HCT116 (cell line): Measurements from ENCODE around the gene PPP3R1. TPM values are rescaled to one million over a fixed set of nuclear protein-coding genes. Genes with fewer than 3 reads are reported as not detected.

Experiments used
- ATAC-seq: fragments of 200-7000 bp; cut with Tn5 transposase; 2 replicates; pipeline ENCODE4 v1.9.1; 2020; ENCODE audit warnings: mild to moderate bottlenecking, moderate library complexity
- BruUV-seq: library from RNA; stranded (reverse); fragments of 400-500 nt; replicated peaks from 2 replicates; lab custom pipeline; 2021; lab: Mats Ljungman, UMichigan
- CTCF ChIA-PET: fragments of 300-600 bp; sonication (Branson Sonifier 250); formaldehyde crosslinking; loops from one replicate; lab custom pipeline; 2021; ENCODE audit warnings: antibody characterized with exemption; lab: Charles Lee
- POLR2A ChIA-PET: fragments of 300-600, 350-600 bp; sonication (Branson Sonifier 250); formaldehyde crosslinking; loops from one replicate; lab custom pipeline; 2021; ENCODE audit warnings: antibody characterized with exemption; lab: Charles Lee
- RAD21 ChIA-PET, 2 experiments: fragments of 300-600 bp; sonication (Branson Sonifier 250); formaldehyde crosslinking; loops; one replicate each; lab custom pipeline; 2023; ENCODE audit warnings: low total read pairs in 2 of 2; ENCODE audit not compliant: uncharacterized antibody in 2 of 2, unreplicated experiment in 2 of 2, low non-redundant PET in 1 of 2; lab: Charles Lee
- DNase-seq: peaks from one replicate; pipeline ENCODE4 v3.0.0-alpha.2; 2010; ENCODE audit warnings: low read depth, low spot score
- H2AFZ ChIP-seq: fragments of 200-600 bp; shearing (Covaris generic), sonication (generic); 2 replicates; pipeline ENCODE4 v1.6.1; 2017; ENCODE audit warnings: low read depth, mixed run types, mixed read lengths, antibody characterized with exemption, low read length; ENCODE audit not compliant: poor library complexity, severe bottlenecking
- H3K27ac ChIP-seq: 2 replicates; pipeline ENCODE4 v1.5.1; 2012; ENCODE audit warnings: low read depth, low read length
- H3K27me3 ChIP-seq: fragments of 200-600 bp; sonication (generic); 2 replicates; pipeline ENCODE4 v1.6.1; 2016; ENCODE audit warnings: mixed run types, low read length, mixed read lengths; ENCODE audit not compliant: insufficient read depth
- H3K36me3 ChIP-seq, 2 experiments: fragments of 200-500 bp in 1 of 2; fragments of 200-600 bp in 1 of 2; sonication (Bioruptor generic) in 1 of 2; sonication (generic) in 1 of 2; 2 replicates each; pipeline versions ENCODE4 v1.5.1 to v1.6.1; 2014 to 2016; ENCODE audit warnings: low read length in 2 of 2, inconsistent platforms in 1 of 2, mixed read lengths in 1 of 2, mixed run types in 1 of 2; ENCODE audit not compliant: insufficient read depth in 2 of 2, control insufficient read depth in 1 of 2
- H3K4me1 ChIP-seq, 2 experiments: fragments of 200-600 bp in 1 of 2; sonication (generic) in 1 of 2; 2 replicates each; pipeline versions ENCODE4 v1.5.1 to v1.6.1; 2012 to 2017; ENCODE audit warnings: low read length in 2 of 2, inconsistent platforms in 1 of 2, mild to moderate bottlenecking in 1 of 2, mixed read lengths in 1 of 2, mixed run types in 1 of 2, moderate library complexity in 1 of 2; ENCODE audit not compliant: insufficient read depth in 2 of 2, control insufficient read depth in 1 of 2
- H3K4me2 ChIP-seq: fragments of 200-600 bp; sonication (generic); 2 replicates; pipeline ENCODE4 v1.6.1; 2017; ENCODE audit warnings: mixed run types, low read length, mixed read lengths
- H3K4me3 ChIP-seq, 2 experiments: fragments of 200-600 bp in 1 of 2; sonication (generic) in 1 of 2; replicated peaks in 1 of 2; 2 replicates each; pipeline ENCODE4 v1.5.1; 2011 to 2016; ENCODE audit warnings: low read length in 2 of 2, control low read depth in 1 of 2, low read depth in 1 of 2, mild to moderate bottlenecking in 1 of 2, mixed read lengths in 1 of 2, mixed run types in 1 of 2
- H3K79me2 ChIP-seq: fragments of 200-600 bp; sonication (generic); 2 replicates; pipeline ENCODE4 v1.6.1; 2017; ENCODE audit warnings: mild to moderate bottlenecking, mixed run types, low read length, moderate library complexity, mixed read lengths; ENCODE audit not compliant: insufficient read depth
- H3K9ac ChIP-seq: fragments of 200-600 bp; sonication (generic); 2 replicates; pipeline ENCODE4 v1.6.1; 2016; ENCODE audit warnings: low read length, mixed read lengths
- H3K9me2 ChIP-seq: fragments of 200-600 bp; sonication (generic), shearing (Covaris generic); 2 replicates; pipeline ENCODE4 v1.6.1; 2017; ENCODE audit warnings: mixed run types, mild to moderate bottlenecking, moderate library complexity; ENCODE audit not compliant: insufficient read depth
- H3K9me3 ChIP-seq, 2 experiments: fragments of 200-500 bp in 1 of 2; fragments of 200-600 bp in 1 of 2; sonication (Bioruptor generic) in 1 of 2; sonication (generic) in 1 of 2; 2 replicates each; pipeline ENCODE4 v1.6.1; 2014 to 2017; ENCODE audit warnings: low read length in 2 of 2, mixed read lengths in 2 of 2, inconsistent platforms in 1 of 2, low read depth in 1 of 2, mild to moderate bottlenecking in 1 of 2, mixed run types in 1 of 2, moderate library complexity in 1 of 2; ENCODE audit not compliant: control insufficient read depth in 1 of 2, insufficient read depth in 1 of 2
- H4K20me1 ChIP-seq: fragments of 200-600 bp; sonication (generic), shearing (Covaris generic); 2 replicates; pipeline ENCODE4 v1.6.1; 2017; ENCODE audit warnings: mixed run types, mild to moderate bottlenecking, moderate library complexity; ENCODE audit not compliant: insufficient read depth
- CBX3 ChIP-seq: IDR thresholded peaks from 2 replicates; pipeline ENCODE4 v1.6.1; 2012; ENCODE audit warnings: low read depth
- EZH2phosphoT487 ChIP-seq: fragments of 200-600 bp; IDR thresholded peaks from 2 replicates; pipeline ENCODE4 v1.6.1; 2018; ENCODE audit warnings: antibody characterized with exemption, borderline replicate concordance
- POLR2AphosphoS5 ChIP-seq: IDR thresholded peaks from 2 replicates; pipeline ENCODE4 v1.6.1; 2011; ENCODE audit warnings: mild to moderate bottlenecking, low read depth, low read length, moderate library complexity
- ZNF274 ChIP-seq: fragments of 200-500 bp; sonication (Bioruptor generic); IDR thresholded peaks from 2 replicates; pipeline ENCODE4 v1.6.1; 2014; ENCODE audit warnings: mild to moderate bottlenecking, low read depth, low read length, inconsistent platforms
- intact Hi-C: fragments of 100-400 bp; cut with micrococcal nuclease; formaldehyde crosslinking; loops from 2 replicates; pipeline ENCODE4 v1.10.0; 2022
- total RNA-seq: library from RNA; stranded (reverse); gene quantifications from one replicate; pipeline ENCODE4 v1.2.1, GENCODE V29; 2021; ENCODE audit not compliant: unreplicated experiment
- TF ChIP-seq, protein P1 (sequence below), 3 experiments: fragments of 200-600 bp in 1 of 3; sonication (generic) in 1 of 3; IDR thresholded peaks in 2 of 3; conservative IDR thresholded peaks in 1 of 3; 2 replicates each; pipeline ENCODE4 v1.5.1; 2012 to 2017; ENCODE audit warnings: low read depth in 2 of 3, low read length in 2 of 3, antibody characterized with exemption in 1 of 3, borderline replicate concordance in 1 of 3, control low read depth in 1 of 3, mild to moderate bottlenecking in 1 of 3, mixed read lengths in 1 of 3, mixed run types in 1 of 3, moderate library complexity in 1 of 3; ENCODE audit not compliant: insufficient read depth in 1 of 3
- TF ChIP-seq, protein P2 (sequence below): IDR thresholded peaks from 2 replicates; pipeline ENCODE4 v1.6.1; 2012

PPP3R1 gene
- total RNA-seq, 1 experiment from 2014 or later = 69.9 TPM

DNA sequence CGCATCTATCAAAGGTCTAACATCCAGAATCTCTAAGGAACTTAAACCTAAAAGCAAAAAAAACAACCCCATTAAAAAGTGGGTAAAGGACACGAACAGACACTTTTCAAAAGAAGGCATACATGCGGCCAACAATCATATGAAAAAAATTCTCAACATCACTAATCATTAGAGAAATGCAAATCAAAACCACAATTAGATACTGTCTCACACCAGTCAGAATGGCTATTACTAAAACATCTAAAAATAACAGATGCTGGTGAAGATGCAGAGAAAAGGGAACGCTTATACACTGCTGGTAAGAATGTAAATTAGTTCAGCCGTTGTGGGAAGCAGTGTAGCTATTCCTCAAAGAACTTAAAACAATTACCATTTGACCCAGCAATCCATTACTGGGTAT lies 38.0 kb downstream of the PPP3R1 start:
- no peak for TF ChIP-seq EZH2phosphoT487
- TF ChIP-seq, protein P1, sequence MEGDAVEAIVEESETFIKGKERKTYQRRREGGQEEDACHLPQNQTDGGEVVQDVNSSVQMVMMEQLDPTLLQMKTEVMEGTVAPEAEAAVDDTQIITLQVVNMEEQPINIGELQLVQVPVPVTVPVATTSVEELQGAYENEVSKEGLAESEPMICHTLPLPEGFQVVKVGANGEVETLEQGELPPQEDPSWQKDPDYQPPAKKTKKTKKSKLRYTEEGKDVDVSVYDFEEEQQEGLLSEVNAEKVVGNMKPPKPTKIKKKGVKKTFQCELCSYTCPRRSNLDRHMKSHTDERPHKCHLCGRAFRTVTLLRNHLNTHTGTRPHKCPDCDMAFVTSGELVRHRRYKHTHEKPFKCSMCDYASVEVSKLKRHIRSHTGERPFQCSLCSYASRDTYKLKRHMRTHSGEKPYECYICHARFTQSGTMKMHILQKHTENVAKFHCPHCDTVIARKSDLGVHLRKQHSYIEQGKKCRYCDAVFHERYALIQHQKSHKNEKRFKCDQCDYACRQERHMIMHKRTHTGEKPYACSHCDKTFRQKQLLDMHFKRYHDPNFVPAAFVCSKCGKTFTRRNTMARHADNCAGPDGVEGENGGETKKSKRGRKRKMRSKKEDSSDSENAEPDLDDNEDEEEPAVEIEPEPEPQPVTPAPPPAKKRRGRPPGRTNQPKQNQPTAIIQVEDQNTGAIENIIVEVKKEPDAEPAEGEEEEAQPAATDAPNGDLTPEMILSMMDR (IDR thresholded peaks at IDR 0.05 in 2 of 3, conservative IDR thresholded peaks at IDR 0.05 in 1 of 3; ENCODE audit: borderline replicate concordance in 1 of 3, insufficient read depth in 1 of 3, low read depth in 2 of 3, low read length in 2 of 3) = no peak
- TF ChIP-seq, all 23 proteins: peak for 0
- Histone ChIP-seq H3K4me2 (no peak overlapping the region), H3K79me2 (peaks cover 98% of the 10 kb centered on the region), H2AFZ (no peak overlapping the region), H4K20me1 (peaks cover 15% of the 10 kb centered on the region; the same call in 1 of the 2 replicates), H3K27me3 (no peaks in the 10 kb centered on the region), H3K36me3 (no peaks in the 10 kb centered on the region; a peak in 1 of 4 replicates), H3K4me3 (no peak overlapping the region), H3K9me3 (no peaks in the 10 kb centered on the region), H3K9me2 (no peaks in the 10 kb centered on the region), H3K9ac (no peak overlapping the region), H3K4me1 (no peaks in the 10 kb centered on the region; a peak in 1 of 4 replicates), H3K27ac (no peak overlapping the region)
- CTCF ChIA-PET = no interaction called here
- DNase-seq = no peak
- POLR2A ChIA-PET = no interaction called here
- RAD21 ChIA-PET = no interaction called here
- BruUV-seq = no TSS peak
- intact Hi-C loops = no loop called here
- no peak for ATAC-seq

DNA sequence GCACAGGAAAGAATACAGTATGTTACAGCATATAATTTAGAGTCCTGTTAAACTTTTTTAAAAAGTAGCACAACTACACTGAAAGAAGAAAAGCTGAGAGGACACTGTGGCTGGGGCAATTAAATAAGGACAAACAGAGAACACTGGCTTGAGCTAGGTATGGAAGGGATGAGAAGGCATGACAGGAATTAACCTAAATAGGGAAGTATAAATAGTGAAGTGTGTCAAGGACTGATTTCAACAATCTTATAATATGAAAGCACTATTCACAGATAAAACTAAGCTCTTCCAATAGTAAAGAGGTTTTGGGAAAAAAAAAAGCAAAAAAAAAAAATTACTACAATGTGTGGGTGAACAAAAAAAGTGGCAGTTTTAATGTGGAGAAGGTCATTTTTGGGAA lies 45.5 kb downstream of the PPP3R1 start:
- POLR2A ChIA-PET = no interaction called here
- no peak overlapping the region for H3K4me3 ChIP-seq

More for the DNA sequence above, 45.5 kb downstream of the PPP3R1 start:
- no TSS peak for BruUV-seq
- no peaks in the 10 kb centered on the region for H3K9me2 ChIP-seq
- no peaks in the 10 kb centered on the region; the same call in 1 of the 2 replicates for H4K20me1 ChIP-seq
- no peak for ATAC-seq
- H3K4me1 ChIP-seq = no peaks in the 10 kb centered on the region
- no peak overlapping the region for H3K27ac ChIP-seq
- TF ChIP-seq, protein P2, sequence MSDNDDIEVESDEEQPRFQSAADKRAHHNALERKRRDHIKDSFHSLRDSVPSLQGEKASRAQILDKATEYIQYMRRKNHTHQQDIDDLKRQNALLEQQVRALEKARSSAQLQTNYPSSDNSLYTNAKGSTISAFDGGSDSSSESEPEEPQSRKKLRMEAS = no peak
- TF ChIP-seq POLR2AphosphoS5 (no peak), ZNF274 (no peak), CBX3 (no peak)
- H2AFZ ChIP-seq = no peak overlapping the region
- CTCF ChIA-PET = interaction anchor here (1.1 to 1.3 kb wide), 3 partner anchors 18 to 233 kb away, joined by 3 to 8 read pairs (median 3); no protein-coding TSS in a partner anchor
- no peak for DNase-seq
- intact Hi-C loops = no loop called here
- no peak overlapping the region for H3K9ac ChIP-seq
- H3K9me3 ChIP-seq = no peaks in the 10 kb centered on the region
- H3K4me2 ChIP-seq = no peak overlapping the region
- peaks cover 90% of the 10 kb centered on the region for H3K79me2 ChIP-seq
- H3K36me3 ChIP-seq = no peaks in the 10 kb centered on the region
- RAD21 ChIA-PET = no interaction called here
- no peaks in the 10 kb centered on the region for H3K27me3 ChIP-seq
